Left hindlimb (tissue), 1 donor: ENCODE data around the gene LCN2.
"Not testable (repeated sequence)": the region's sequence is repeated elsewhere in the genome, so short reads cannot be mapped to it uniquely, and the experiment has no call there.

Experiments
- DNase-seq: peaks from one replicate; pipeline ENCODE4 v3.0.0-alpha.2; 2018

LCN2 gene

GRCh38 chr9:128169925-128170324, 20.7 kb downstream of the LCN2 start:
- no peak for DNase-seq

- no peak for DNase-seq
Measured at GRCh38 chr9:128174062-128174461, 24.8 kb downstream of the LCN2 start.

GRCh38 chr9:128175102-128175563, 25.9 kb downstream of the LCN2 start:
- DNase-seq = no peak

GRCh38 chr9:128175726-128176125, 26.5 kb downstream of the LCN2 start:
- DNase-seq = no peak

GRCh38 chr9:128178806-128179431, 29.7 kb downstream of the LCN2 start:
- DNase-seq = no peak

- no peak for DNase-seq
Measured at GRCh38 chr9:128180001-128180400, 30.7 kb downstream of the LCN2 start.

- DNase-seq = no peak
Measured at GRCh38 chr9:128180447-128180846, 31.2 kb downstream of the LCN2 start.

- DNase-seq = not testable (repeated sequence)
Measured at GRCh38 chr9:128181480-128181879, 32.2 kb downstream of the LCN2 start.

- no peak for DNase-seq
Measured at GRCh38 chr9:128182893-128183588, 33.8 kb downstream of the LCN2 start.

- no peak for DNase-seq
Measured at GRCh38 chr9:128185979-128186965, 37.0 kb downstream of the LCN2 start.

GRCh38 chr9:128187361-128187760, 38.1 kb downstream of the LCN2 start:
- DNase-seq = no peak

- DNase-seq = no peak
Measured at GRCh38 chr9:128188209-128188608, 39.0 kb downstream of the LCN2 start.

- no peak for DNase-seq
Measured at GRCh38 chr9:128190013-128190412, 40.8 kb downstream of the LCN2 start.

GRCh38 chr9:128190516-128191405, 41.5 kb downstream of the LCN2 start:
- DNase-seq = no peak

GRCh38 chr9:128191406-128192046, 42.3 kb downstream of the LCN2 start, which contains the start of gene CIZ1:
Gene CIZ1 (minus strand): TSS chr9:128191572. CDS start chr9:128190857, 715 bp downstream.
- peak; percentile 85 for DNase-seq

GRCh38 chr9:128192601-128193371, 43.5 kb downstream of the LCN2 start:
- DNase-seq = peak; percentile 85

GRCh38 chr9:128193469-128194096, 44.3 kb downstream of the LCN2 start:
- no peak for DNase-seq

GRCh38 chr9:128201441-128202369, 52.5 kb downstream of the LCN2 start:
- no peak for DNase-seq

- DNase-seq = no peak
Measured at GRCh38 chr9:128202648-128203023, 53.4 kb downstream of the LCN2 start.
